Measurements from ENCODE around the gene NAGPA.

NAGPA gene

GRCh38 chr16:4976079-4976478 lies 57.7 kb downstream of the NAGPA start:
- WGBS (ENCODE audit: insufficient coverage, insufficient read length): no CpG with 5 or more reads among the region's 2 CpGs
- Histone ChIP-seq H3K36me3 (ENCODE audit: control insufficient read depth, insufficient read depth, low read length) (no peaks in the 10 kb centered on the region), H3K4me1 (ENCODE audit: control insufficient read depth, insufficient read depth, low read length) (no peaks in the 10 kb centered on the region), H3K9me3 (ENCODE audit: control insufficient read depth, insufficient read depth, low read length) (no peaks in the 10 kb centered on the region), H3K4me3 (ENCODE audit: low read length) (no peak overlapping the region), H3K27ac (ENCODE audit: low read length) (no peak overlapping the region), H3K27me3 (ENCODE audit: control insufficient read depth, insufficient read depth, low read length) (no peaks in the 10 kb centered on the region)
- no peak for DNase-seq (ENCODE audit: low read depth, low spot score)

All from iPS DF 6.9 (cell line).